COLO668 (cell line): ENCODE results near the gene UTP14C.
"Not testable (repeated sequence)": the region's sequence is repeated elsewhere in the genome, so short reads cannot be mapped to it uniquely, and the experiment has no call there.

ENCODE experiments used
- DNase-seq: peaks from one replicate; lab custom pipeline; 2025; ENCODE audit not compliant: unreplicated experiment; lab: John Stamatoyannopoulos, UW

Gene UTP14C

GRCh38 chr13:52003541-52003940 lies 20.9 kb upstream of the UTP14C start:
- DNase-seq: peak; percentile 62

GRCh38 chr13:52004511-52005170 lies 19.9 kb upstream of the UTP14C start:
- no peak for DNase-seq

- no peak for DNase-seq
Measured at GRCh38 chr13:52005841-52006522, 18.5 kb upstream of the UTP14C start.

- DNase-seq: no peak
Measured at GRCh38 chr13:52006523-52007245, 17.8 kb upstream of the UTP14C start.

GRCh38 chr13:52009946-52010345 lies 14.5 kb upstream of the UTP14C start:
- DNase-seq: no peak

GRCh38 chr13:52010890-52011631 lies 13.4 kb upstream of the UTP14C start, which contains the start of gene ATP7B:
ATP7B (minus strand) TSS chr13:52011450; CDS start chr13:52011337, 113 bp downstream.
- peak; percentile 85 for DNase-seq

GRCh38 chr13:52011632-52012511 lies 12.6 kb upstream of the UTP14C start, which contains the start of gene ALG11:
ALG11 (plus strand) TSS chr13:52012398; CDS start chr13:52012419, 21 bp downstream.
- DNase-seq: peak; percentile 100

- DNase-seq: no peak
Measured at GRCh38 chr13:52012512-52012836, 12.0 kb upstream of the UTP14C start.

- no peak for DNase-seq
Measured at GRCh38 chr13:52016296-52016695, 8.2 kb upstream of the UTP14C start.

GRCh38 chr13:52020191-52020590 lies 4.3 kb upstream of the UTP14C start:
- DNase-seq: no peak

GRCh38 chr13:52022356-52022755 lies 2.1 kb upstream of the UTP14C start:
- DNase-seq: no peak

GRCh38 chr13:52025475-52026245 lies 1.2 kb downstream of the UTP14C start:
- no peak for DNase-seq

- no peak for DNase-seq
Measured at GRCh38 chr13:52026246-52026626, 1.7 kb downstream of the UTP14C start.

GRCh38 chr13:52027832-52028231 lies 3.3 kb downstream of the UTP14C start:
- DNase-seq: no peak

GRCh38 chr13:52029569-52029968 lies 5.1 kb downstream of the UTP14C start:
- DNase-seq: no peak

- not testable (repeated sequence) for DNase-seq
Measured at GRCh38 chr13:52030401-52030800, 5.9 kb downstream of the UTP14C start.

- no peak for DNase-seq
Measured at GRCh38 chr13:52033039-52033438, 8.5 kb downstream of the UTP14C start.

- no peak for DNase-seq
Measured at GRCh38 chr13:52034616-52035226, 10.2 kb downstream of the UTP14C start.

GRCh38 chr13:52036037-52036436 lies 11.5 kb downstream of the UTP14C start:
- DNase-seq: no peak
